Ishikawa (cell line): ENCODE results near the gene SPATA21.
A peak's percentile ranks its signal among the peaks of the same experiment; 100 is the strongest.

ENCODE experiments used
- CEBPB ChIP-seq: IDR thresholded peaks from 2 replicates; pipeline ENCODE4 v1.6.1; 2012
- CREB1 ChIP-seq: IDR thresholded peaks from 2 replicates; pipeline ENCODE4 v1.6.1; 2012; ENCODE audit warnings: low read depth
- EGR1 ChIP-seq: IDR thresholded peaks from 2 replicates; pipeline ENCODE4 v1.6.1; 2012
- EP300 ChIP-seq: IDR thresholded peaks from 2 replicates; pipeline ENCODE4 v1.6.1; 2012; ENCODE audit warnings: borderline replicate concordance
- FOXM1 ChIP-seq: IDR thresholded peaks from 2 replicates; pipeline ENCODE4 v1.6.1; 2012; ENCODE audit warnings: low read depth, borderline replicate concordance
- NFIC ChIP-seq: IDR thresholded peaks from 2 replicates; pipeline ENCODE4 v1.6.1; 2012
- RAD21 ChIP-seq: IDR thresholded peaks from 2 replicates; pipeline ENCODE4 v1.6.1; 2012; ENCODE audit warnings: low read depth
- TAF1 ChIP-seq: IDR thresholded peaks from 2 replicates; pipeline ENCODE4 v1.6.1; 2012; ENCODE audit warnings: low read depth, mild to moderate bottlenecking
- TCF12 ChIP-seq: IDR thresholded peaks from 2 replicates; pipeline ENCODE4 v1.6.1; 2012; ENCODE audit warnings: low read depth
- TEAD4 ChIP-seq: IDR thresholded peaks from 2 replicates; pipeline ENCODE4 v1.6.1; 2012
- YY1 ChIP-seq: IDR thresholded peaks from 2 replicates; pipeline ENCODE4 v1.6.1; 2012; ENCODE audit warnings: low read depth
- ZBTB7A ChIP-seq: IDR thresholded peaks from 2 replicates; pipeline ENCODE4 v1.6.1; 2012; ENCODE audit warnings: low read depth
- TF ChIP-seq, protein P1 (sequence below): IDR thresholded peaks from 2 replicates; pipeline ENCODE4 v1.6.1; 2012
- TF ChIP-seq, protein P2 (sequence below): IDR thresholded peaks from 2 replicates; pipeline ENCODE4 v1.6.1; 2012
- TF ChIP-seq, protein P3 (sequence below): IDR thresholded peaks from 2 replicates; pipeline ENCODE4 v1.6.1; 2012; ENCODE audit warnings: low read depth, mild to moderate bottlenecking

SPATA21 gene

DNA sequence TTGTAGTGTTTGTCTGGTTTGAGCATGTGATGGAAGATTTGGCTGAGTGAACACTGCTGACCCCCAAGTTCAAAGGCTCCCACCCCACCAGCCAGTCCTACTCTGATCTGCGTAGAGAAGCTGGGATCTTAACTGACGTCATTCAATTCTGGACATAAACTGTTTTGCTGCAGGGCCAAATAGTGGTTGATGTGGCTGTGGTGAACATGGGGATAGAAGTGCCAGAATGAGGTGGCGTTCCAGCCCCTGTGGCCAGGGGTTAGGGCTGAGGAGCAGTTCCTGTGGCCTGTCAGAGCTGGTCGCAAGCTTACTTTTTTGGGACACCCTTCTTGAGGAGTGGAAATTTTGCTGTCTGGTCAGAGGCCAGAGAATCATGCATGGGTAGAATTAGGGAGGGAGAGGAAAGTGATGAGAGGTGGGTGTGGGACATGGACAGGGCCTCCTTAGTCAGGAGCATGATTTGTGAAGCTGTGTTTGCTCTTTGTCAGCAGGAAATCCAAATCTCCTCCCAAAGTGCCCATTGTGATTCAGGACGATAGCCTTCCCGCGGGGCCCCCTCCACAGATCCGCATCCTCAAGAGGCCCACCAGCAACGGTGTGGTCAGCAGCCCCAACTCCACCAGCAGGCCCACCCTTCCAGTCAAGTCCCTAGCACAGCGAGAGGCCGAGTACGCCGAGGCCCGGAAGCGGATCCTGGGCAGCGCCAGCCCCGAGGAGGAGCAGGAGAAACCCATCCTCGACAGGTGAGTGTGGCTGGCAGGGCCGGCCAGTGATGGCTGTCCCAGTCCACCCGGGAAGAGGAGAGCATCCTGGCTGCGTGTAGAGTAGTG lies 44.3 kb downstream of the SPATA21 start:
- TF ChIP-seq FOXM1: no peak

DNA sequence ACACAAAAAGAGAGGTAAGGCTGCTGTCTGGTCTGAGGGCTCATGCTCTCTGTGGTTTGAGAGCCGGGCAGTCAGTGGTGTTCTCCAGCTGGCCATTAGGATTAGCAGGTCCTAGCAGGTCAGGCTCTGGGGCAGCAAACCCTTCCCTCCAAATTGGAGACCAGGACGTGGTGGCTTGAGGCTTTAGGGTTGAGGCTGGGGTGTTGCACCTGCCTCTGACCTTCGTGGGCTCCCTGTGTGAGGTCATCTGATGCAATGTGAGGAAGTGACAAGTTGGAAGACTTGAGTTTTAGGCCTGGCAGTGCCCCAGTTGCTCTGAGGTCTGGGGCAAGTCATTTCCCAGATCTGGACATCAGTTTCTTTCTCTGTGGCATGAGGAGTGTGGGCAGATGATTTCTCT lies 45.8 kb downstream of the SPATA21 start:
- no peak for TF ChIP-seq CREB1
- no peak for TF ChIP-seq NFIC
- TF ChIP-seq YY1: no peak
- TF ChIP-seq TCF12: no peak
- TF ChIP-seq EP300: no peak
- TF ChIP-seq, protein P1, sequence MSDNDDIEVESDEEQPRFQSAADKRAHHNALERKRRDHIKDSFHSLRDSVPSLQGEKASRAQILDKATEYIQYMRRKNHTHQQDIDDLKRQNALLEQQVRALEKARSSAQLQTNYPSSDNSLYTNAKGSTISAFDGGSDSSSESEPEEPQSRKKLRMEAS: no peak
- TF ChIP-seq RAD21: no peak
- TF ChIP-seq FOXM1: no peak
- no peak for TF ChIP-seq EGR1
- TF ChIP-seq, protein P2, sequence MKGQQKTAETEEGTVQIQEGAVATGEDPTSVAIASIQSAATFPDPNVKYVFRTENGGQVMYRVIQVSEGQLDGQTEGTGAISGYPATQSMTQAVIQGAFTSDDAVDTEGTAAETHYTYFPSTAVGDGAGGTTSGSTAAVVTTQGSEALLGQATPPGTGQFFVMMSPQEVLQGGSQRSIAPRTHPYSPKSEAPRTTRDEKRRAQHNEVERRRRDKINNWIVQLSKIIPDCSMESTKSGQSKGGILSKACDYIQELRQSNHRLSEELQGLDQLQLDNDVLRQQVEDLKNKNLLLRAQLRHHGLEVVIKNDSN: no peak
- no peak for TF ChIP-seq ZBTB7A
- TF ChIP-seq TAF1: no peak
- no peak for TF ChIP-seq CEBPB
- no peak for TF ChIP-seq TEAD4
- TF ChIP-seq, protein P3, sequence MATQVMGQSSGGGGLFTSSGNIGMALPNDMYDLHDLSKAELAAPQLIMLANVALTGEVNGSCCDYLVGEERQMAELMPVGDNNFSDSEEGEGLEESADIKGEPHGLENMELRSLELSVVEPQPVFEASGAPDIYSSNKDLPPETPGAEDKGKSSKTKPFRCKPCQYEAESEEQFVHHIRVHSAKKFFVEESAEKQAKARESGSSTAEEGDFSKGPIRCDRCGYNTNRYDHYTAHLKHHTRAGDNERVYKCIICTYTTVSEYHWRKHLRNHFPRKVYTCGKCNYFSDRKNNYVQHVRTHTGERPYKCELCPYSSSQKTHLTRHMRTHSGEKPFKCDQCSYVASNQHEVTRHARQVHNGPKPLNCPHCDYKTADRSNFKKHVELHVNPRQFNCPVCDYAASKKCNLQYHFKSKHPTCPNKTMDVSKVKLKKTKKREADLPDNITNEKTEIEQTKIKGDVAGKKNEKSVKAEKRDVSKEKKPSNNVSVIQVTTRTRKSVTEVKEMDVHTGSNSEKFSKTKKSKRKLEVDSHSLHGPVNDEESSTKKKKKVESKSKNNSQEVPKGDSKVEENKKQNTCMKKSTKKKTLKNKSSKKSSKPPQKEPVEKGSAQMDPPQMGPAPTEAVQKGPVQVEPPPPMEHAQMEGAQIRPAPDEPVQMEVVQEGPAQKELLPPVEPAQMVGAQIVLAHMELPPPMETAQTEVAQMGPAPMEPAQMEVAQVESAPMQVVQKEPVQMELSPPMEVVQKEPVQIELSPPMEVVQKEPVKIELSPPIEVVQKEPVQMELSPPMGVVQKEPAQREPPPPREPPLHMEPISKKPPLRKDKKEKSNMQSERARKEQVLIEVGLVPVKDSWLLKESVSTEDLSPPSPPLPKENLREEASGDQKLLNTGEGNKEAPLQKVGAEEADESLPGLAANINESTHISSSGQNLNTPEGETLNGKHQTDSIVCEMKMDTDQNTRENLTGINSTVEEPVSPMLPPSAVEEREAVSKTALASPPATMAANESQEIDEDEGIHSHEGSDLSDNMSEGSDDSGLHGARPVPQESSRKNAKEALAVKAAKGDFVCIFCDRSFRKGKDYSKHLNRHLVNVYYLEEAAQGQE: no peak

DNA sequence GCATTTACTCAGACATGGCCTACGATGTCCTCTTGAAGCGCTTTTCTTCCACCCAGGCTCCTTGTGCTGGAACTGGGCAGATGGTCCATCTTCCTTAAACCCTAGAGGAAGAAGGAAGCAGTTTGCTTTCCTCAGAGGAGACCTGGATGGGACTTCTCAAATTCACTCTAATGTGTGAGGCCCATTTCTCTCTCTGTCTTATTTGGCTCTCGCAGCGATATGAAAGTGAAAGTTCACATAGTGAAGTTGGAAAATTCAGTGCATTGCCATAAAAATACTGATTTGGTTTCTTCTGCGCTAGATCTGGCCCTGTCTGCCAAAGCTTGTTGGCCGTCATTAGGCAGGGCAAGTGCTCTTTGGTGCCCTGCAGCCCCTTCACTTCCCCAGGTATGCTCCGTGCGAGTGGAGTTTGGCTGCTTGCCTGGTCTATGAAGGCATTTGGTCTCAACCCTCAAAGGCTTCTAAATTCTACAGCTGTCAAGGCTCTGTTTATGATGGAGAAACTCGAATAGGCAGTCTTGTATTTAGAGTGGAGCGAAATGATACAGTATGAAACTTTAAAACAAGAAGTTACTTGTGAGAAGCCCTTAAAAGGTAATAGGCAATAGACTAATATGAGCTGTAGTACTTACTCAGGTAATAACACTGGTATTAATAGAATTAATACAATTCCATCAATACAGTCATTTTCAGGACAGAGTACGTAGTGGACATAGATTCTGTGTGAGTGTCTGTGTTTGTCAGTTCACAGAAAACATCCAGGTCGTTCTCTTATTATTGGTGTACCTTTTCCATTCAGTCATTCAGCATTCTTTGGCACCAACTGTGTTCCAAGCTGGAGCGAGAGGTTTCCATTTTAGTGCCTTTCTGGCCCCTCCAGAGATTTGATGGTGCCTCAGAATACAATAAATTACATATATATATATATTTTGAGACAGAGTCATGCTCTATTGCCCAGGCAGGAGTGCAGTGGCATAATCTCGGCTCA lies 49.7 kb downstream of the SPATA21 start:
- TF ChIP-seq CREB1 (no peak), EGR1 (no peak), YY1 (no peak), ZBTB7A (no peak), FOXM1 (no peak), EP300 (no peak), RAD21 (no peak), CEBPB (no peak), TAF1 (no peak)
- TF ChIP-seq, protein P1: no peak
- TF ChIP-seq, protein P2: no peak

DNA sequence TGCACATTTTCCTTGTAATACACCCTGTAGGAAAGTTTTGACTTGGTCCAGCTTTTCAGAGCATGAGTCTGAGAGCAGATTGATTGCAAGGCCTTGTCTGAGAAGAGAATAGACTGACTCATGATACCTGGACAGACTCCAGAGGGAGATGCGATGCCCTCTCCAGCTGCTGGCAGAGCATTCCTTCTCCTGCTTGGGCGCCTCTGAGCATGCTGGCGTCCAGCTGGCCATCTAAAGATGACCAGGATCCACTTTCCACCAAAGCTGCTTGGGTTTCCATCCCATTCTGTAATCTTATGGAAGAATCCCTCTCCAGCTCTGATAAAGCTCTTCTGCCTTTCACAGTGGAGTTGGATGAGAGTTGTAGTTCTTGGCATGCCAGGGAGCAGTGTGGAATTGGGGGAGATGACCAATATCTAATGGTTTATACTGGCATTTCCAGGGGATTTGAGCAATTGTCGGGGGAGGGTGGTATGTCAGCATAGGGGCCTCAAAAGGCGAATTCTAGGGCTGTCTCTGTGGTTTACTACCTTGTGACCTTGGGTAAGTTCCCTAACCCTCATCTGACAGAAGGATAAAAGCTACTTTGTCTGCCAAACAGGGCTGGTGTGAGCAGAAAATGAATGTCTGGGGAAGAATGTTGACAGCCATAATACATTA lies 50.6 kb downstream of the SPATA21 start:
- TF ChIP-seq RAD21 (no peak), NFIC (peak; percentile 68), TEAD4 (peak; percentile 31; the same call in 1 of the 2 replicates)

DNA sequence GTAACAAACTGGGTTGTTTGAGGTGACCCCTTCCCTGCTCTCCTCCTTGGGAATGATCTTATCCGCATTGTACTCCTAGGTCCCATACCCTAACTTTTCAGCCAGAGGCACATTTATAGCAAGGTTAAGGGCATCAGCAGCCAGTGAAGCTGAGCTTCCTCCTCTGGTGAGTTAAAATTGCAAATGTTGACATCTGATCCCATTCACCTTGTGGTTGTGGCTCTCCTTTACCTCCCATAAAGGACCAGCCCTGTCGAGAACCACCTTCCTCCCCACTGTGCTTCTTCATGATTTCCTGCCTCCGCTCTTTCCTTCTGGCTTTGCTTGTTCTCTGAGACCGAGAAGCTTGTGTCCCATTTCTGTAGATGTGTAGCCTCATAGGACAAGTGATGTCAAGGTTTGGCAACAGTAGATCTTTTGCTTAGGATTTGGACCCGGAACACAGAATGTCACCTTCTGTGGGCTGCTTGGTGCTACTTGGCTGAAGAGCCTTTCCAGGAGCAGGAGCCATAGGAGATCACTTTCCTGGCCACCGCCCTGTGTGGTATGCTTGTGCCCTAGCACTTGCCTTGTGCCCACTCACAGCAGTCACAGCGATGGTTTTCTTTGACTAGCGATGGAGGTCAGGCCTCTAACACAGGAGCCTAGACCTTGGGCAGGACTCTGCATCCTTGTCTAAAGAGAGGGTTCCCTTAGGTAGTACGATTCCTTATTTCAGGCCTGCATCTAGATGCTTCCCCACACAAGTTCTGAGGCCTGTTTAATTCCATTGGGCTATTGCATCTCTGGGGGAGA lies 51.4 kb downstream of the SPATA21 start:
- TF ChIP-seq EP300: no peak
- no peak for TF ChIP-seq EGR1
- TF ChIP-seq, protein P1: no peak

DNA sequence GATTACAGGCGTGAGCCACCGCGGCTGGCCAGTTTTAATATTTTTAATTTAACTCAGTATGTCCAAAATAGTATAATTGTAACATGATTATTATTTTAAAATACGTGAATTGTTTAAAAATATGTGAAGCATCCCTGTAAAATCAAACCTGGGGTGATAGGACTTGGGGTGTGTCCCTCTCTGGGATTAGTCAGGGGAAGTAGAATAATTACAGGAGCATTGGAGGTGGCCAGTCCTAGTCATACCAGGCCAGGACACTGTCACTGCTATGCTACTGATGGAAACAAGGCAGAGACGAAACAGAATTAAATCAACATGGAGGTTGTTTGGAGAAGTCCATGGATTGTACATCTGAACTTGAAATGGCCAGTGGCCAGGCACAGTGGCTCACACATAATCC lies 53.3 kb downstream of the SPATA21 start:
- no peak for TF ChIP-seq NFIC
- no peak for TF ChIP-seq CEBPB
- no peak for TF ChIP-seq FOXM1
- TF ChIP-seq CREB1: no peak
- no peak for TF ChIP-seq EP300
- TF ChIP-seq YY1: no peak
- TF ChIP-seq, protein P3: no peak
- TF ChIP-seq, protein P1: no peak
- TF ChIP-seq TEAD4: no peak
- TF ChIP-seq RAD21: no peak
- TF ChIP-seq TAF1: no peak
- no peak for TF ChIP-seq TCF12
- TF ChIP-seq, protein P2: no peak
- TF ChIP-seq ZBTB7A: no peak
